Activated CD8-positive, alpha-beta T cell treated with anti-CD3 and anti-CD28 coated beads for 36 hours (primary cell): Measurements from ENCODE around the gene SMIM12. TPM values are rescaled to one million over a fixed set of nuclear protein-coding genes. Genes with fewer than 3 reads are reported as not detected.

Experiments
- ATAC-seq: fragments of 200-7000 bp; cut with Tn5 transposase; one replicate; pipeline ENCODE4 v1.10.0; 2021; ENCODE audit warnings: mild to moderate bottlenecking, moderate library complexity
- CTCF ChIA-PET: fragments of 350-600 bp; sonication (Branson Sonifier 250); formaldehyde crosslinking; loops from one replicate; lab custom pipeline; 2021; ENCODE audit warnings: antibody characterized with exemption; lab: Charles Lee
- POLR2A ChIA-PET: fragments of 350-600 bp; sonication (Branson Sonifier 250); formaldehyde crosslinking; loops from one replicate; lab custom pipeline; 2021; ENCODE audit warnings: antibody characterized with exemption; lab: Charles Lee
- DNase-seq: peaks from one replicate; pipeline ENCODE4 v3.0.0-alpha.2; 2020
- H3K27ac Mint-ChIP-seq: one replicate; pipeline ENCODE4 v1.8.0; 2021; ENCODE audit warnings: mild to moderate bottlenecking, mixed read lengths
- H3K27me3 Mint-ChIP-seq: one replicate; pipeline ENCODE4 v1.8.0; 2021; ENCODE audit warnings: mixed read lengths
- H3K36me3 Mint-ChIP-seq: one replicate; pipeline ENCODE4 v1.8.0; 2021; ENCODE audit warnings: low read depth, mixed read lengths
- H3K4me1 Mint-ChIP-seq: one replicate; pipeline ENCODE4 v1.8.0; 2021; ENCODE audit warnings: low read depth, mixed read lengths
- H3K4me3 Mint-ChIP-seq: one replicate; pipeline ENCODE4 v1.8.0; 2021; ENCODE audit warnings: mild to moderate bottlenecking, moderate library complexity, mixed read lengths
- H3K9me3 Mint-ChIP-seq: one replicate; pipeline ENCODE4 v1.8.0; 2021; ENCODE audit warnings: mixed read lengths
- intact Hi-C: fragments of 100-400 bp; cut with micrococcal nuclease; formaldehyde crosslinking; loops from one replicate; pipeline ENCODE4 v1.10.0; 2022
- total RNA-seq, 2 experiments: library from RNA; stranded (reverse); gene quantifications; one replicate each; pipeline ENCODE4 v1.2.3, GENCODE V29; 2021
- TF ChIP-seq, protein P1 (sequence below): fragments of 200-600 bp; IDR thresholded peaks from one replicate; pipeline ENCODE4 v1.8.0; 2022; ENCODE audit warnings: antibody characterized with exemption, mild to moderate bottlenecking

SMIM12 gene
- total RNA-seq, 2 experiments from 2014 or later, result 36.6 to 37.5 TPM

DNA sequence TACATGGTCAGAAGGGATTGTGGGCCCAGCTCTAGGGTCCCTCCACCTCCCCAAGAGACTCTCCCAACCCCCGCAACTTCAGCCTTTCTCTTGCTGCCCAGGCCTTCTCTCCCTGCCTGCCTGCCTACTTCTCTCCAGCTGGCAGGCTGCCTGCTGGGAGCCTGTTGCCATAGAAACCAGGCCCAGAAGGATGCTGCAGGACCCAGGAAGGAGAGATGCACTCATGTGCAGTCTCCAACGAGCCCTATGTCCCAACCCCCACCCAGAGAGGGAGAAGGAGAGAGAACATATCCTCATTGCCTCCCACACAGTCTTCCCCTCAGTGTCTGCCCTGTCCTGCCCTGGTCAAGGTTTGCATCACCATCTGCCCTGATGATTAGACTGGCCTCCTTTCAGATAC lies 10.8 kb upstream of the SMIM12 start:
- ChIA-PET CTCF (interaction anchor here (1.2 to 2.8 kb wide), 3 partner anchors 10 to 17 kb away, joined by 4 to 14 read pairs (median 11); partner anchors contain the start of gene SMIM12), POLR2A (interaction anchor here (3.0 kb wide), 1 partner anchor 11 kb away, joined by 13 read pairs; the partner anchor contains the start of gene SMIM12)
- H3K4me3 Mint-ChIP-seq, result no peak overlapping the region
- H3K9me3 Mint-ChIP-seq, result no peaks in the 10 kb centered on the region
- TF ChIP-seq, protein P1, sequence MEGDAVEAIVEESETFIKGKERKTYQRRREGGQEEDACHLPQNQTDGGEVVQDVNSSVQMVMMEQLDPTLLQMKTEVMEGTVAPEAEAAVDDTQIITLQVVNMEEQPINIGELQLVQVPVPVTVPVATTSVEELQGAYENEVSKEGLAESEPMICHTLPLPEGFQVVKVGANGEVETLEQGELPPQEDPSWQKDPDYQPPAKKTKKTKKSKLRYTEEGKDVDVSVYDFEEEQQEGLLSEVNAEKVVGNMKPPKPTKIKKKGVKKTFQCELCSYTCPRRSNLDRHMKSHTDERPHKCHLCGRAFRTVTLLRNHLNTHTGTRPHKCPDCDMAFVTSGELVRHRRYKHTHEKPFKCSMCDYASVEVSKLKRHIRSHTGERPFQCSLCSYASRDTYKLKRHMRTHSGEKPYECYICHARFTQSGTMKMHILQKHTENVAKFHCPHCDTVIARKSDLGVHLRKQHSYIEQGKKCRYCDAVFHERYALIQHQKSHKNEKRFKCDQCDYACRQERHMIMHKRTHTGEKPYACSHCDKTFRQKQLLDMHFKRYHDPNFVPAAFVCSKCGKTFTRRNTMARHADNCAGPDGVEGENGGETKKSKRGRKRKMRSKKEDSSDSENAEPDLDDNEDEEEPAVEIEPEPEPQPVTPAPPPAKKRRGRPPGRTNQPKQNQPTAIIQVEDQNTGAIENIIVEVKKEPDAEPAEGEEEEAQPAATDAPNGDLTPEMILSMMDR, result no peak
- no peak overlapping the region for H3K27ac Mint-ChIP-seq
- ATAC-seq (no peak), DNase-seq (no peak)
- H3K4me1 Mint-ChIP-seq, result peaks cover 11% of the 10 kb centered on the region
- H3K36me3 Mint-ChIP-seq, result no peaks in the 10 kb centered on the region
- intact Hi-C loops, result no loop called here
- H3K27me3 Mint-ChIP-seq, result peaks cover 11% of the 10 kb centered on the region

DNA sequence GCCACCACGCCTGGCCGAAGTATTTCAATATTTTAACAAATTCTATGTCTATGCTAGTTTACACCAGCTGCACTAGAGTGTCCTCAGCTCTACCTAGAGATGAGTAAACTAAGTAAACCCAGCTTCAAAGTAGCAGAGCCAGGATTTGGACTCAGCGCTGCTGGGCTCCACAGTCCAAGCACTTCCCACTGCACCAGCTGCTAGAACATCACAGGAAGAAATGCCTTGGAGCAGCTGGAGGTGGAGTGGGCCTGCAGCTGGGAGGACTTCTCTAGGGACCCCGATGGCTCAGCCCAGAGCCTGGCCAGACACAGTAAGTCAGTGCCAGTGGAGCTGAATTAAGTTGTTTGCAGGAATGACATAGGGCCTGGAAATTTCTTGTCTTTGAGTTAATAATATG lies 10.2 kb upstream of the SMIM12 start:
- ATAC-seq (no peak), DNase-seq (no peak)
- H3K4me3 Mint-ChIP-seq, result no peak overlapping the region
- no peaks in the 10 kb centered on the region for H3K36me3 Mint-ChIP-seq
- H3K27me3 Mint-ChIP-seq, result peaks cover 10% of the 10 kb centered on the region
- H3K9me3 Mint-ChIP-seq, result no peaks in the 10 kb centered on the region
- POLR2A ChIA-PET, result interaction anchor here (3.0 kb wide), 1 partner anchor 10 kb away, joined by 13 read pairs; the partner anchor contains the start of gene SMIM12
- intact Hi-C loops, result no loop called here
- CTCF ChIA-PET, result interaction anchor here (2.1 to 2.8 kb wide), 2 partner anchors 10 to 17 kb away, joined by 11 to 14 read pairs; partner anchors contain the start of gene SMIM12
- no peak overlapping the region for H3K27ac Mint-ChIP-seq
- peaks cover 13% of the 10 kb centered on the region for H3K4me1 Mint-ChIP-seq
- TF ChIP-seq, protein P1, result no peak

DNA sequence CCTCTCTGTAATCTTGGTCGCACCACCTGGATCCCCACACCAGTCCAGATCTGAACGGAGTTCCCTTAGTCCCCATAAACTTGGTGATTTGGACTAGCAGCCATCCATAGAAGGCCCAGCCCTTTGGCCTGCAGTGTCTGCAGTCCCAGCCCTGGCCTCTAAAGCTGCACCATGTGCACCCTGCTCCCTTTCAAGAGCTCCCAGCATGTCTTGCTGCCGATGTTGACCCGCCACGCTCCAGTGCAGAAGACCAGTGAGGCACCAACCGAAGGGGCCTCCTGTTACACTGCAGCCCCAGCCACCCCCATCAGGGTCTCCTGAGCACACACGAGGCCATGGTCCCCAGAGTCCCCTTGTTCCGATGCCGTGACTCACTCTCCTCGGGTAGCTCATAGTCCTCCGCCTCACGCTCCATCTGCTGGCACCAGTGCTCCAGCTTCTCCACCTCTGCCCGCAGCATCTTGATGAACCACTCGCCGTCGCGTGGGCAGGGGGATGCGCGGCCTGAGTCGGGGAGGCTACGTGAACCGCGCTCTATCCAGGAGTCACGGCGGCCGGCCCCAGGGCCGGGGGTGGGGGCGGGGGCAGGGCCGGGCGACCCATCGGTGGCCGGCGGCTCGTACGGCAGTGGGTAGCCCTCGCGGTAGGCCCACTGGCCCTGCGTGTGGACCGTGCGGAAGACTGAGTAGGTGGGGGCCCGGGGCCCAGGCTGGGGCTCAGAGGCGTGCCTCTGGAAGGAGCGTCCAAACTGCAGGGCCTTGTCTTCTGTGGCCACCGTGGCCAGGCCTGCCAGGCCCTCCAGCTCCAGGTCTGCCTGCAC lies 8.9 kb upstream of the SMIM12 start:
- Mint-ChIP-seq H3K27ac (no peak overlapping the region), H3K4me3 (no peak overlapping the region)
- POLR2A ChIA-PET, result interaction anchor here (0.9 to 3.0 kb wide), 2 partner anchors 9 to 15 kb away, joined by 3 to 13 read pairs; partner anchors contain the start of gene SMIM12

DNA sequence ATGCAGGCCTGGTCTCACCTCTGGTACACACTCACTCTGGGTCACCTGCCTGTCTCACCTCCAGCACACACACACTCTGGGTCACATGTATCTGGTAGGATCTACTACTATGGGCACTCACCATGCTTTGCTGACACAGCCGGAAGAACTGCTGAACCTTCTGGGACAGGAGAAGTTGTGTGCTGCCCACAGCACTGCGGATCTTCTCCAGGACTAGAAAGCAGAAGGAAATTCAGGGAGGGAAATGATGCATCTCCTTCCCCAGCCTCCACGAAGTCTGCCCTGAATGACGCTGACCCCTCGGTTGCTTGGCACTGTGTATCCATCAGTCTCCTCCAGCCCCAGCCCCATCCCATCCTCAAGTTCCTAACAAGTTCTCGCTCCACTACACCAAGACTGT lies 7.9 kb upstream of the SMIM12 start:
- Mint-ChIP-seq H3K27me3 (peaks cover 5% of the 10 kb centered on the region), H3K4me1 (peaks cover 36% of the 10 kb centered on the region), H3K27ac (no peak overlapping the region), H3K36me3 (no peaks in the 10 kb centered on the region), H3K4me3 (no peak overlapping the region), H3K9me3 (no peaks in the 10 kb centered on the region)
- POLR2A ChIA-PET, result interaction anchor here (1.2 to 1.6 kb wide), 3 partner anchors 9 to 15 kb away, joined by 3 to 6 read pairs (median 3); no protein-coding TSS in a partner anchor
- no peak for ATAC-seq
- intact Hi-C loops, result no loop called here
- no peak for DNase-seq
- CTCF ChIA-PET, result interaction anchor here (1.3 to 5.3 kb wide), 9 partner anchors 9 to 211 kb away, joined by 4 to 82 read pairs (median 5); partner anchors contain the start of genes TMEM35B and ZMYM1
- TF ChIP-seq, protein P1, result no peak

More for the DNA sequence above, 8.9 kb upstream of the SMIM12 start:
- CTCF ChIA-PET, result interaction anchor here (2.1 to 5.3 kb wide), 2 partner anchors 8 to 14 kb away, joined by 11 to 82 read pairs; partner anchors contain the start of gene SMIM12
- Mint-ChIP-seq H3K4me1 (peaks cover 26% of the 10 kb centered on the region), H3K36me3 (no peaks in the 10 kb centered on the region), H3K27me3 (peaks cover 10% of the 10 kb centered on the region), H3K9me3 (no peaks in the 10 kb centered on the region)
- no peak for DNase-seq
- ATAC-seq, result no peak
- TF ChIP-seq, protein P1, result no peak
- intact Hi-C loops, result no loop called here
